Activated CD4-positive, alpha-beta memory T cell treated with anti-CD3 and anti-CD28 coated beads for 36 hours (primary cell): ENCODE results near the gene IL24. TPM values are rescaled to one million over a fixed set of nuclear protein-coding genes. Genes with fewer than 3 reads are reported as not detected.
A peak's percentile ranks its signal among the peaks of the same experiment; 100 is the strongest.

Experiments
- CTCF ChIA-PET: fragments of 350-600 bp; sonication (Branson Sonifier 250); formaldehyde crosslinking; loops from one replicate; lab custom pipeline; 2021; ENCODE audit warnings: antibody characterized with exemption, inconsistent platforms; lab: Charles Lee
- POLR2A ChIA-PET: fragments of 350-600 bp; sonication (Branson Sonifier 250); formaldehyde crosslinking; loops from one replicate; lab custom pipeline; 2021; ENCODE audit warnings: antibody characterized with exemption; lab: Charles Lee
- DNase-seq: peaks from one replicate; pipeline ENCODE4 v3.0.0-alpha.2; 2020
- H3K27ac Mint-ChIP-seq: one replicate; pipeline ENCODE4 v1.8.0; 2021; ENCODE audit warnings: mixed read lengths
- H3K27me3 Mint-ChIP-seq: one replicate; pipeline ENCODE4 v1.8.0; 2021; ENCODE audit warnings: mixed read lengths
- H3K36me3 Mint-ChIP-seq: one replicate; pipeline ENCODE4 v1.8.0; 2021; ENCODE audit warnings: mixed read lengths
- H3K4me1 Mint-ChIP-seq: one replicate; pipeline ENCODE4 v1.8.0; 2021; ENCODE audit warnings: low read depth, mixed read lengths
- H3K4me3 Mint-ChIP-seq: one replicate; pipeline ENCODE4 v1.8.0; 2021; ENCODE audit warnings: mild to moderate bottlenecking, mixed read lengths
- H3K9me3 Mint-ChIP-seq: one replicate; pipeline ENCODE4 v1.8.0; 2021; ENCODE audit warnings: mixed read lengths
- intact Hi-C: fragments of 100-400 bp; cut with micrococcal nuclease; formaldehyde crosslinking; loops from one replicate; pipeline ENCODE4 v1.15.1; 2023
- total RNA-seq, 2 experiments: library from RNA; stranded (reverse); gene quantifications; one replicate each; pipeline ENCODE4 v1.2.3, GENCODE V29; 2021

The IL24 gene
- total RNA-seq, 2 experiments from 2014 or later: 9.8 to 10.0 TPM

DNA sequence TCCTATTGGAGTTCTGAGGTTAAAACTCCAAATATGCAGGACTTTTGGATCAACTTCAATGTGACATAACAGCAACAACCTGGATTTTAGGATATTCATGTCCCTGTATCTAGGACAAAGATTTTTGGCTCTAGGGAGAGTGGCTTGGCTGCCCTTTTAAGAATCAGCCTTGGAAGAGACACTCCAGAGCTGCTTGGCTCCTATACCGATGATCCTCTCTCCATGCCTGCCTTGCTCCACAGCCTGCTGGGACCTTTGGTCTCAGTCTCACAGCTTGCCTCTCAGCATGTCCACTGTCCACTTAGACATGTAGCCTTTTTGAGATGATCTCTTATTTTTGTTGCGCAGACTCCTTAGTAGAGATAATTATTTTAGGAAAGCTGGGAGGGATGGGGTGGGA is 29.0 kb downstream of the IL24 start:
- no peak for DNase-seq
- CTCF ChIA-PET: interaction anchor here (0.6 to 4.8 kb wide), 9 partner anchors 10 to 201 kb away, joined by 3 to 41 read pairs (median 4); no protein-coding TSS in a partner anchor
- Mint-ChIP-seq H3K4me1 (peaks cover 36% of the 10 kb centered on the region), H3K27ac (peak overlapping the region; percentile 43), H3K4me3 (no peak overlapping the region), H3K36me3 (no peaks in the 10 kb centered on the region), H3K9me3 (no peaks in the 10 kb centered on the region), H3K27me3 (no peaks in the 10 kb centered on the region)
- intact Hi-C loops: loop anchor here (10.0 kb wide), 2 partner anchors 451 to 899 kb away; partner anchors contain the start of gene IKBKE
- POLR2A ChIA-PET: no interaction called here

DNA sequence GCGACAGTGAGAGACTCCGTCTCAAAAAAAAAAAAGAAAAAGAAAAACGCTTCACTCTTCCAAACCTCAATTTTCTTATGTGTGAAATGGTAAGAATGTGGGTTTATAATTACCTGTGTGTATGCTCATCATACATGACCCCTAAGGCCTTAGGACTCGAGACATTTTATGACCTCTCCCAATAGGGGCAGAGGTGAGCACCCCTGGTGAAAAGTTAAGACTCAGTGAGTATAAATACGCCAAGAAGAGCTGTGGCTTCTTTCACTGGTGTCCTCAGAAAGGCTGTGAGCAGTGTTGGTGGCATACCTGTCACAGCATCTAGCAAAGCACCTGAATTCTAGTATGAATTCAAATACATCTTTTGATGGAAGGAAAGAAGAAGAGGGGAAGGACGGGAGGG is 32.3 kb downstream of the IL24 start:
- H3K4me3 Mint-ChIP-seq: no peak overlapping the region
- no peaks in the 10 kb centered on the region for H3K36me3 Mint-ChIP-seq
- H3K27me3 Mint-ChIP-seq: no peaks in the 10 kb centered on the region
- ChIA-PET POLR2A (no interaction called here), CTCF (interaction anchor here (0.6 to 8.7 kb wide), 3 partner anchors 12 to 493 kb away, joined by 3 to 201 read pairs (median 3); partner anchors contain the start of gene FCMR)
- peaks cover 44% of the 10 kb centered on the region for H3K4me1 Mint-ChIP-seq
- DNase-seq: peak; percentile 9
- intact Hi-C loops: loop anchor here (10.0 kb wide), 2 partner anchors 455 to 895 kb away; partner anchors contain the start of gene IKBKE
- no peaks in the 10 kb centered on the region for H3K9me3 Mint-ChIP-seq
- peak overlapping the region; percentile 93 for H3K27ac Mint-ChIP-seq

DNA sequence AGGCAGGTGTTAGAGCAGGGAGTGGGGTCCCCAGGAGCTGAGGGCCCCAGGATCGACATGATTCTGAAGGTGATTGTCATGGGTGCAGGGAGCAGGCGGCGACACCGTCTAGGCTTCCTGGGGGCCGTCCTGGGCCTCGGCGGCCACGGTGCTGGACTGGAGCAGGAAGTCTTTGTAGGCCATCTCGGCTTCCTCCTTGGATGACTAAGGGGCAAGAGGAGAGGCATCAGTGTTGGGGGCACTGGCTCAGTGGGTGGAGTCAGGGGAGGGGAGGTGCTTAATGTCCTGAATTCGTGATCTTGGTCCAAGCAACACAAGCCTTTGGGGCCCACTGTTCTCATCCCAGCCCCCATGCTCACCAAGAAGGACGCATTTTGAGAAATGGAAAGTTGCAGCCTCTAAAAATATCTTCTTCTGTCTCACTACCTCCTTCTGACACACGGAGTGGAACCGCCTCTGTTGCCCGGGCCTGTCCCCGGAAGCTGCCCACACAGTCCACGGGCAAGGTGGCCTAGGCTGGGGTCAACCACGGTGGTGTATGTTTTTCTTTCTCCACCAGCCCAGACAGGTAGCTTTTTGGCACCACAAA is 33.1 kb downstream of the IL24 start:
- Mint-ChIP-seq H3K27me3 (no peaks in the 10 kb centered on the region), H3K9me3 (no peaks in the 10 kb centered on the region), H3K36me3 (no peaks in the 10 kb centered on the region), H3K4me3 (peak overlapping the region; percentile 59), H3K4me1 (peaks cover 44% of the 10 kb centered on the region), H3K27ac (peak overlapping the region; percentile 93)
- POLR2A ChIA-PET: interaction anchor here (1.5 kb wide), 1 partner anchor 9 kb away, joined by 6 read pairs; the partner anchor contains the start of gene FCMR
- CTCF ChIA-PET: interaction anchor here (0.6 to 8.7 kb wide), 9 partner anchors 13 to 493 kb away, joined by 3 to 201 read pairs (median 8); partner anchors contain the start of genes FCMR and IL20
- peak; percentile 78 for DNase-seq
- intact Hi-C loops: loop anchor here (5.0 kb wide), 1 partner anchor 147 kb away; no protein-coding TSS in a partner anchor

DNA sequence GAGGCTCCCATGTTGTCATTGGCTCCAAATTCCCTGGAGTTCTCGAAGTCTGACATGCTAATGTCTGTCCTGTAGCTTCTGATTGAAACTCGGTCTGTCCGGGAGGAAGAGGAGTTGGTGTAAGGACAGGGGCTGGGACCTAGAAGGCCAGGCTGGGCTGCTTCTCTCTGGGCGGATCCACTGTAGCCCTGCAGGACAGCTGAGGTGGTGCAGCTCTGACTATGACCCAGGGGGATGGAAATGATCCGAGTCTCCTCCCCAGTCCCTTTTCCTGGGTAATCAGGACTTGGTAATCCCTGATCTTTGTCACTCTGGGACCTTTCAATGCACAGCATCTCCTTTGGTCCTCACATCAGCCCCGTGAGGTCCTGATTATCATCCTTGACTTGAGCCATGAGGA is 34.5 kb downstream of the IL24 start:
- Mint-ChIP-seq H3K4me3 (no peak overlapping the region), H3K27me3 (no peaks in the 10 kb centered on the region), H3K9me3 (no peaks in the 10 kb centered on the region), H3K27ac (no peak overlapping the region), H3K4me1 (peaks cover 39% of the 10 kb centered on the region), H3K36me3 (no peaks in the 10 kb centered on the region)
- intact Hi-C loops: loop anchor here (5.0 kb wide), 1 partner anchor 146 kb away; no protein-coding TSS in a partner anchor
- peak; percentile 10 for DNase-seq
- ChIA-PET POLR2A (interaction anchor here (0.7 kb wide), 1 partner anchor 13 kb away, joined by 3 read pairs; no protein-coding TSS in a partner anchor), CTCF (interaction anchor here (0.6 to 8.7 kb wide), 20 partner anchors 11 to 785 kb away, joined by 3 to 201 read pairs (median 8); partner anchors contain the start of genes DYRK3, FCMR, IL20 and PIGR)

DNA sequence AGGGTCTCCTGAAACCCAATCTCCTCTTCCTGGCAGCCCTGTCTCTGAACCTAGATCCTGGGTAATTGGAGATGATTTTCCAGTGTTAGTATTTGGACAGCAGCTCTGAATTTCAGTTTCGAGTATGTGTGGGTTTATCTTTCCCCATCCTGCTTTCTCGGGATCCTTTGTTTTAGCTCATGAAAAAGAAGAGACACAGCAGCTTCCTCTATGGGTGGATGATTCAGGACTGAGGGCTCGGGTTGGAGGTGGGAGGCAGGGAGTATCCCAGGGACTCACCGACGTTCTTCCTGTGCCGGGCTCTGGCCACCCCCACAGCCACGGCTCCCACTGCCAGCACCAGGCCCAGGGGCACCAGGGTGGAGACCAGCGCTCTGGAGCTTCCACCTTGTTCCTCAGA is 34.9 kb downstream of the IL24 start:
- no peaks in the 10 kb centered on the region for H3K27me3 Mint-ChIP-seq
- intact Hi-C loops: loop anchor here (5.0 kb wide), 1 partner anchor 145 kb away; no protein-coding TSS in a partner anchor
- no peak overlapping the region for H3K4me3 Mint-ChIP-seq
- POLR2A ChIA-PET: interaction anchor here (0.7 kb wide), 1 partner anchor 14 kb away, joined by 3 read pairs; no protein-coding TSS in a partner anchor
- peaks cover 37% of the 10 kb centered on the region for H3K4me1 Mint-ChIP-seq
- CTCF ChIA-PET: interaction anchor here (0.6 to 8.7 kb wide), 22 partner anchors 10 to 567 kb away, joined by 3 to 201 read pairs (median 8); partner anchors contain the start of genes C1orf116, DYRK3, FCMR and IL20
- H3K27ac Mint-ChIP-seq: no peak overlapping the region
- H3K36me3 Mint-ChIP-seq: no peaks in the 10 kb centered on the region
- H3K9me3 Mint-ChIP-seq: no peaks in the 10 kb centered on the region
- no peak for DNase-seq

DNA sequence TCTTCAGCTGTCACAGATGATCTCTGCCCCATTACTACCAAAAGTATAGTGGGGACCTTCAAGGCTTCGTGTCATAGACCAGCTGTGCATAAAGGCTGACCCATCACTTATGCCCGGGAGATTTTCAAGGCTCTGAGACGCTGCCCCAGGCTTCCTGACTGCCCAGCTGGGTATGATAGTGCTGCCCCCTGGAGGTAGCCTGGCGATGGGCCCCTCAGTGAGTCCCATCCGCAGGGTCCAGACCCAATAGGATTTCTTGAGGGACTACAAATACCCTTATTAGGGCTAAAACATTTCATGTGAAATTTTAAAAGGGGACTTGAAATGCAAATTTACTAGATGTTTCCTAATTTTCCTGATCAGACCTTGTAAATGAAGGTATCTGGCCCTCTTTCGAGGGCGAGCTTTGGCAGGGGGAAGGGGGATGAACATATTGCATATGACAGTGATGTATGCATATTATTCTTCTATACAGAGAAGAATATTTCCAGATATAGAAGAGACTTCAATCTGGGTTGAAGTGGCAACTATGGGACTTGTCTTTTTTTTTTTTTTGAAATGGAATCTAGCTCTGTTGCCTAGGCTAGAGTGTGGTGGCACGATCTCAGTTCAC is 36.2 kb downstream of the IL24 start:
- Mint-ChIP-seq H3K27me3 (no peaks in the 10 kb centered on the region), H3K4me3 (no peak overlapping the region), H3K4me1 (peaks cover 27% of the 10 kb centered on the region), H3K9me3 (no peaks in the 10 kb centered on the region), H3K36me3 (no peaks in the 10 kb centered on the region), H3K27ac (no peak overlapping the region)
- peak; percentile 80 for DNase-seq
- ChIA-PET POLR2A (interaction anchor here (1.1 kb wide), 1 partner anchor 14 kb away, joined by 4 read pairs; no protein-coding TSS in a partner anchor), CTCF (interaction anchor here (0.6 to 8.7 kb wide), 44 partner anchors 9 to 454 kb away, joined by 3 to 201 read pairs (median 4); partner anchors contain the start of genes C1orf116, DYRK3, FCMR and IL19)
- intact Hi-C loops: loop anchor here (1.0 to 5.0 kb wide), 2 partner anchors 21 to 144 kb away; no protein-coding TSS in a partner anchor

DNA sequence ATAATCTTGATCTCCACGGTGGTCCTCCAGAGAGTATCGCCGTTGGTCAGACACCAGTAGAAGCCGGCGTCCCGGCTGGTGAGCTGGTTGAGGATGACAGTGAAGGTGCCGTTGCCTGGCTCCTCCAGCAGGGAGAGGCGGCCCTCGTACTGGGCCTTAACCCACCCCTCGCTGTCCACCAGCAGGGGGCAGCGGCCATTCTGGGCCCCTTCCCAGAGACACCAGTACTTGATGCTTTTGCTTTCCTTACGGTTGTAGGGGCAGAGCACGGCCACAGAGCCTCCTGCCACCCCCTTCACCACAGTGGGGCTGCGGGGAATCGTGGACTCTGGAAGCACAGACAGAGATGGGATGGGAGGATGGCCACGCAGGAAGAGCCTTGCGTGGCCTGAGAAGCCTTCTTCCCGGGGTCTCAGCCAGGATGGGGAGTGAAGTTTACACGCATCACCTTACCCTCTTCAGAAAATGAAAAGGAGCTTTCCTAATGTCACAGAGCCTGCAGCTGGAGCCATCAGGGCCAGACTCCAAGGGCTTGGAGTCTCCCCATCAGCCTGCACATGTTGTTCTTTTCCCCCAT is 38.3 kb downstream of the IL24 start:
- CTCF ChIA-PET: interaction anchor here (0.6 to 8.7 kb wide), 26 partner anchors 10 to 579 kb away, joined by 3 to 201 read pairs (median 4); partner anchors contain the start of genes FCAMR, FCMR and IL20
- H3K4me3 Mint-ChIP-seq: no peak overlapping the region
- peaks cover 15% of the 10 kb centered on the region for H3K4me1 Mint-ChIP-seq
- no peaks in the 10 kb centered on the region for H3K36me3 Mint-ChIP-seq
- H3K27ac Mint-ChIP-seq: no peak overlapping the region
- H3K9me3 Mint-ChIP-seq: no peaks in the 10 kb centered on the region
- H3K27me3 Mint-ChIP-seq: no peaks in the 10 kb centered on the region
- POLR2A ChIA-PET: no interaction called here
- peak; percentile 71 for DNase-seq
- intact Hi-C loops: loop anchor here (1.0 kb wide), 1 partner anchor 47 kb away; no protein-coding TSS in a partner anchor

DNA sequence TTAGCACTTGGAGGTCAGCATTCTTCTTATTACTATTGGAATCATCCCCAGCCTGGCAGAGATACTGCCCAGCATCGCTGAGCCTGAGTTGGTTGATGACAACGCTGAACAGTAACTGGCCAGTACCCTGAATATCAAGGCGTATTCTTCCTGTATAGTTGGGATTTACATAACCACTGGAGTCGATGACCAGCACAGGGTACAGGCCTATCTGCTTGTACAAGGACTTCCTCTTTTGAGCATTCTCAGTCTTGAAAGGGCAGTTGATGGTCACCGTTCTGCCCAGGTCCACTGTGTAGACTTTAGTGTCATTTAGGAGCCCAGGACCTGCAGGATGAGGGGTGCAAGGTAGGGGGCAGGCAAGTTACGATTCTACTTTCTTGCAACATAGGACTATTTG is 40.2 kb downstream of the IL24 start:
- ChIA-PET POLR2A (no interaction called here), CTCF (interaction anchor here (2.8 to 8.7 kb wide), 3 partner anchors 11 to 44 kb away, joined by 20 to 201 read pairs (median 58); partner anchors contain the start of gene FCMR)
- DNase-seq: no peak
- Mint-ChIP-seq H3K4me3 (no peak overlapping the region), H3K27me3 (no peaks in the 10 kb centered on the region), H3K27ac (no peak overlapping the region), H3K9me3 (no peaks in the 10 kb centered on the region), H3K4me1 (no peaks in the 10 kb centered on the region), H3K36me3 (no peaks in the 10 kb centered on the region)
- intact Hi-C loops: no loop called here

DNA sequence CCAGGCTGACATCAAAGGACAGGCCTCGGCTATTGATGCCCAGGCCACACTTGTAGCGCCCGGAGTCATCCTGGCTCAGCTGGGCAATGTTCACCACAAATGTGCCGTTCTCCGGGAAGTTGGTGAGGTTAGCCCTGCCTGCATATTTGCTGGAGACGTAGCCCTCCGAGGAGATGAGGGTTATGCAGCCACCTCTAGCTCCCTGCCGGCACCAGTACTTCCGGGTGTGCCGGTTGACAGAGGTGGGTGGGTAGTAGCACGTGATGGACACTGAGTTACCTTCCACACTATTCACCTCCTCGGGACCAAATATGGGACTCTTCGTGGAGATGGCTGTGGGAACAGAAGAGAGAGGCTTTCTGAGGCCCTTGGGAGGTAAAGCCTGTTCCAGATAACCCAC is 41.9 kb downstream of the IL24 start:
- Mint-ChIP-seq H3K27me3 (no peaks in the 10 kb centered on the region), H3K9me3 (no peaks in the 10 kb centered on the region), H3K36me3 (no peaks in the 10 kb centered on the region), H3K4me1 (no peaks in the 10 kb centered on the region), H3K4me3 (no peak overlapping the region), H3K27ac (no peak overlapping the region)
- DNase-seq: no peak
- intact Hi-C loops: no loop called here
- POLR2A ChIA-PET: no interaction called here
- CTCF ChIA-PET: interaction anchor here (0.6 to 2.2 kb wide), 3 partner anchors 26 to 204 kb away, joined by 3 to 8 read pairs (median 4); no protein-coding TSS in a partner anchor

- no peaks in the 10 kb centered on the region for H3K4me1 Mint-ChIP-seq
- H3K27me3 Mint-ChIP-seq: peaks cover 4% of the 10 kb centered on the region
- CTCF ChIA-PET: interaction anchor here (0.9 to 2.2 kb wide), 2 partner anchors 27 to 42 kb away, joined by 3 to 8 read pairs; no protein-coding TSS in a partner anchor
- no peak for DNase-seq
- intact Hi-C loops: no loop called here
- H3K27ac Mint-ChIP-seq: no peak overlapping the region
- POLR2A ChIA-PET: no interaction called here
- no peak overlapping the region for H3K4me3 Mint-ChIP-seq
- no peaks in the 10 kb centered on the region for H3K36me3 Mint-ChIP-seq
- no peaks in the 10 kb centered on the region for H3K9me3 Mint-ChIP-seq
Observed at GRCh38 chr1:206939841-206940587, 42.8 kb downstream of the IL24 start.

- no peaks in the 10 kb centered on the region for H3K9me3 Mint-ChIP-seq
- H3K27ac Mint-ChIP-seq: no peak overlapping the region
- DNase-seq: no peak
- H3K4me1 Mint-ChIP-seq: no peaks in the 10 kb centered on the region
- intact Hi-C loops: no loop called here
- ChIA-PET POLR2A (no interaction called here), CTCF (no interaction called here)
- H3K36me3 Mint-ChIP-seq: no peaks in the 10 kb centered on the region
- H3K27me3 Mint-ChIP-seq: peaks cover 7% of the 10 kb centered on the region
- no peak overlapping the region for H3K4me3 Mint-ChIP-seq
Observed at GRCh38 chr1:206940588-206940936, 43.3 kb downstream of the IL24 start.
